Measurements from ENCODE around the gene AUTS2. TPM values are rescaled to one million over a fixed set of nuclear protein-coding genes. Genes with fewer than 3 reads are reported as not detected.

The AUTS2 gene
- total and polyA plus RNA-seq, 10 of the 15 experiments (the other 5 are each of a cell fraction or from before 2014, with no cell fraction given), result 6.4 to 55.6 (median 21.6) TPM

GRCh38 chr7:70749831-70750230 is 1151.6 kb downstream of the AUTS2 start:
- no peak overlapping the region for H3K4me3 ChIP-seq
- H3K27me3 ChIP-seq (replicated peaks in 1 of 2; ENCODE audit: control insufficient read depth in 2 of 2, insufficient read depth in 2 of 2, low read length in 1 of 2), result no peaks in the 10 kb centered on the region
- WGBS (ENCODE audit: insufficient coverage, insufficient replicate concordance, low lambda C conversion rate, missing lambda C conversion rate), result 88% methylated on average over 1 of the region's 1 CpG
- DNase-seq (ENCODE audit: low read depth, low spot score) (no peak), FAIRE-seq (no peak), ATAC-seq (no peak)
- peaks cover under 1 to 1% of the 10 kb centered on the region in 2 experiments; a peak in 1 of 4 replicates for H3K36me3 ChIP-seq (ENCODE audit: control insufficient read depth in 2 of 2, insufficient read depth in 2 of 2, low read length in 1 of 2)
- ChIA-PET POLR2A (interaction anchor here (0.6 to 1.3 kb wide), 3 partner anchors 9 to 55 kb away, joined by 3 to 4 read pairs (median 3); no protein-coding TSS in a partner anchor), RAD21 (ENCODE audit: unreplicated experiment) (interaction anchor here (0.6 to 1.2 kb wide), 2 partner anchors 10 to 11 kb away, joined by 4 to 6 read pairs; no protein-coding TSS in a partner anchor), SMC1A (ENCODE audit: uncharacterized antibody, unreplicated experiment) (interaction anchor here (0.6 to 4.4 kb wide), 4 partner anchors 9 to 51 kb away, joined by 3 to 41 read pairs (median 4); no protein-coding TSS in a partner anchor), CTCF (interaction anchor here (0.9 to 1.8 kb wide), 4 partner anchors 25 to 787 kb away, joined by 3 to 6 read pairs (median 4); no protein-coding TSS in a partner anchor)
- no peak overlapping the region for H3K27ac ChIP-seq (ENCODE audit: control insufficient read depth, insufficient read depth)
- no TSS peak for BruUV-seq (replicated peaks)
- TF ChIP-seq HDAC2 (IDR thresholded peaks at IDR 0.05) (no peak), MEF2B (IDR thresholded peaks at IDR 0.05; ENCODE audit: partially characterized antibody, poor library complexity, severe bottlenecking) (no peak), JUNB (IDR thresholded peaks at IDR 0.05) (no peak), BRCA1 (IDR thresholded peaks at IDR 0.05; ENCODE audit: low read depth, low read length) (no peak), MYB (IDR thresholded peaks at IDR 0.05; ENCODE audit: borderline replicate concordance, low read depth, low read length) (no peak), RB1 (IDR thresholded peaks at IDR 0.05; ENCODE audit: borderline replicate concordance) (no peak), IKZF2 (IDR thresholded peaks at IDR 0.05) (no peak), RFX5 (IDR thresholded peaks at IDR 0.05; ENCODE audit: low read depth, low read length) (no peak), PRDM15 (CRISPR knock-in tag; IDR thresholded peaks at IDR 0.05) (no peak), E2F8 (IDR thresholded peaks at IDR 0.05; ENCODE audit: low read depth, partially characterized antibody) (no peak), MTA2 (IDR thresholded peaks at IDR 0.05; ENCODE audit: low read depth) (no peak)
- TF ChIP-seq, protein P1, sequence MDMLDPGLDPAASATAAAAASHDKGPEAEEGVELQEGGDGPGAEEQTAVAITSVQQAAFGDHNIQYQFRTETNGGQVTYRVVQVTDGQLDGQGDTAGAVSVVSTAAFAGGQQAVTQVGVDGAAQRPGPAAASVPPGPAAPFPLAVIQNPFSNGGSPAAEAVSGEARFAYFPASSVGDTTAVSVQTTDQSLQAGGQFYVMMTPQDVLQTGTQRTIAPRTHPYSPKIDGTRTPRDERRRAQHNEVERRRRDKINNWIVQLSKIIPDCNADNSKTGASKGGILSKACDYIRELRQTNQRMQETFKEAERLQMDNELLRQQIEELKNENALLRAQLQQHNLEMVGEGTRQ (IDR thresholded peaks at IDR 0.05; ENCODE audit: borderline replicate concordance, low read depth, low read length), result no peak
- H3K79me2 ChIP-seq (ENCODE audit: control insufficient read depth, insufficient read depth, low read length), result peaks cover 49% of the 10 kb centered on the region
- H3K4me1 ChIP-seq (ENCODE audit: control insufficient read depth, insufficient read depth, low read length), result no peaks in the 10 kb centered on the region
- no peak overlapping the region for H3K9ac ChIP-seq (ENCODE audit: control insufficient read depth, insufficient read depth, low read length)
- intact Hi-C loops (cut with micrococcal nuclease; ENCODE audit: unreplicated experiment), result no loop called here
- in situ Hi-C loops (cut with MboI), result no loop called here
- H3K4me2 ChIP-seq (ENCODE audit: control insufficient read depth, insufficient read depth), result no peak overlapping the region
- H2AFZ ChIP-seq (ENCODE audit: control insufficient read depth, low read depth, low read length), result no peak overlapping the region
- no peaks in the 10 kb centered on the region for H3K9me3 ChIP-seq (replicated peaks; ENCODE audit: control insufficient read depth, insufficient read depth, low read length)
- no peaks in the 10 kb centered on the region for H4K20me1 ChIP-seq (ENCODE audit: control insufficient read depth, insufficient read depth)

Data from GM12878 (cell line).